ENCODE results near the gene CPEB3. TPM values are rescaled to one million over a fixed set of nuclear protein-coding genes. Genes with fewer than 3 reads are reported as not detected.

Gene CPEB3
- total RNA-seq, 1 experiment from 2014 or later: 2.4 TPM

DNA sequence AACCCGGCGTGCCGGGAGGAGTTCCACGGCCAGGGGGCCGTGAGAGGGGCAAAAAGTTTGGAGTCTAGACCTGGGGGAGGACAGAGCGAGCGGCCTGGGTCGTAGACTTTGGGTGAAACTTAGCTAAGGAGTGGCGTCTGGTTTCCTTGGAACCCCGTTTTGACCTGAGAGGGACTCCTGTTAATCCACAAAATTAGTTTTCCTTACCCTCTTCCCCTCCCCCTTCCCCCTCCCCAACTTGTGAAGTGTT is 663 bp upstream of the CPEB3 start:
- Histone ChIP-seq H3K27ac (ENCODE audit: low read length) (peak overlapping the region; percentile 84), H3K4me1 (ENCODE audit: control insufficient read depth, insufficient read depth, low read length) (peaks cover 6% of the 10 kb centered on the region; the same call in 1 of the 2 replicates), H3K27me3 (ENCODE audit: control insufficient read depth, insufficient read depth, low read length) (no peaks in the 10 kb centered on the region), H3K9me3 (ENCODE audit: control insufficient read depth, insufficient read depth, low read depth, low read length) (no peaks in the 10 kb centered on the region), H3K4me3 (ENCODE audit: low read depth in 2 of 2, low read length in 2 of 2) (peak overlapping the region; percentile 87 to 91), H3K36me3 (ENCODE audit: control insufficient read depth, insufficient read depth, low read length) (no peaks in the 10 kb centered on the region; the same call in 1 of the 2 replicates)
- no TSS peak for BruUV-seq (replicated peaks)
- ChIA-PET CTCF (interaction anchor here (0.6 to 2.1 kb wide), 9 partner anchors 10 to 1071 kb away, joined by 3 to 25 read pairs (median 4); partner anchors contain the start of gene PCGF5), POLR2A (interaction anchor here (0.5 to 0.7 kb wide), 3 partner anchors 80 to 347 kb away, joined by 3 to 4 read pairs (median 4); no protein-coding TSS in a partner anchor)
- in situ Hi-C loops (cut with HindIII; ENCODE audit: low pct_unique_long_range_greater_than_20kb, low sequenced_read_pairs): no loop called here
- no peak for DNase-seq (ENCODE audit: low read depth, low spot score)
- no peak; the same call in 1 of the 2 replicates for ATAC-seq
- TF ChIP-seq, protein P1, sequence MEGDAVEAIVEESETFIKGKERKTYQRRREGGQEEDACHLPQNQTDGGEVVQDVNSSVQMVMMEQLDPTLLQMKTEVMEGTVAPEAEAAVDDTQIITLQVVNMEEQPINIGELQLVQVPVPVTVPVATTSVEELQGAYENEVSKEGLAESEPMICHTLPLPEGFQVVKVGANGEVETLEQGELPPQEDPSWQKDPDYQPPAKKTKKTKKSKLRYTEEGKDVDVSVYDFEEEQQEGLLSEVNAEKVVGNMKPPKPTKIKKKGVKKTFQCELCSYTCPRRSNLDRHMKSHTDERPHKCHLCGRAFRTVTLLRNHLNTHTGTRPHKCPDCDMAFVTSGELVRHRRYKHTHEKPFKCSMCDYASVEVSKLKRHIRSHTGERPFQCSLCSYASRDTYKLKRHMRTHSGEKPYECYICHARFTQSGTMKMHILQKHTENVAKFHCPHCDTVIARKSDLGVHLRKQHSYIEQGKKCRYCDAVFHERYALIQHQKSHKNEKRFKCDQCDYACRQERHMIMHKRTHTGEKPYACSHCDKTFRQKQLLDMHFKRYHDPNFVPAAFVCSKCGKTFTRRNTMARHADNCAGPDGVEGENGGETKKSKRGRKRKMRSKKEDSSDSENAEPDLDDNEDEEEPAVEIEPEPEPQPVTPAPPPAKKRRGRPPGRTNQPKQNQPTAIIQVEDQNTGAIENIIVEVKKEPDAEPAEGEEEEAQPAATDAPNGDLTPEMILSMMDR (IDR thresholded peaks at IDR 0.05): no peak
- TF ChIP-seq, protein P2, sequence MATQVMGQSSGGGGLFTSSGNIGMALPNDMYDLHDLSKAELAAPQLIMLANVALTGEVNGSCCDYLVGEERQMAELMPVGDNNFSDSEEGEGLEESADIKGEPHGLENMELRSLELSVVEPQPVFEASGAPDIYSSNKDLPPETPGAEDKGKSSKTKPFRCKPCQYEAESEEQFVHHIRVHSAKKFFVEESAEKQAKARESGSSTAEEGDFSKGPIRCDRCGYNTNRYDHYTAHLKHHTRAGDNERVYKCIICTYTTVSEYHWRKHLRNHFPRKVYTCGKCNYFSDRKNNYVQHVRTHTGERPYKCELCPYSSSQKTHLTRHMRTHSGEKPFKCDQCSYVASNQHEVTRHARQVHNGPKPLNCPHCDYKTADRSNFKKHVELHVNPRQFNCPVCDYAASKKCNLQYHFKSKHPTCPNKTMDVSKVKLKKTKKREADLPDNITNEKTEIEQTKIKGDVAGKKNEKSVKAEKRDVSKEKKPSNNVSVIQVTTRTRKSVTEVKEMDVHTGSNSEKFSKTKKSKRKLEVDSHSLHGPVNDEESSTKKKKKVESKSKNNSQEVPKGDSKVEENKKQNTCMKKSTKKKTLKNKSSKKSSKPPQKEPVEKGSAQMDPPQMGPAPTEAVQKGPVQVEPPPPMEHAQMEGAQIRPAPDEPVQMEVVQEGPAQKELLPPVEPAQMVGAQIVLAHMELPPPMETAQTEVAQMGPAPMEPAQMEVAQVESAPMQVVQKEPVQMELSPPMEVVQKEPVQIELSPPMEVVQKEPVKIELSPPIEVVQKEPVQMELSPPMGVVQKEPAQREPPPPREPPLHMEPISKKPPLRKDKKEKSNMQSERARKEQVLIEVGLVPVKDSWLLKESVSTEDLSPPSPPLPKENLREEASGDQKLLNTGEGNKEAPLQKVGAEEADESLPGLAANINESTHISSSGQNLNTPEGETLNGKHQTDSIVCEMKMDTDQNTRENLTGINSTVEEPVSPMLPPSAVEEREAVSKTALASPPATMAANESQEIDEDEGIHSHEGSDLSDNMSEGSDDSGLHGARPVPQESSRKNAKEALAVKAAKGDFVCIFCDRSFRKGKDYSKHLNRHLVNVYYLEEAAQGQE (IDR thresholded peaks at IDR 0.05; ENCODE audit: insufficient read depth in 1 of 2, low read depth in 2 of 2, low read length in 1 of 2): no peak
- TF ChIP-seq SIN3A (IDR thresholded peaks at IDR 0.05; ENCODE audit: borderline replicate concordance, insufficient read depth, low read depth, low read length): no peak
- TF ChIP-seq POLR2AphosphoS5 (IDR thresholded peaks at IDR 0.05; ENCODE audit: low read depth, low read length): no peak
- no peak for TF ChIP-seq TCF7L2 (IDR thresholded peaks at IDR 0.05; ENCODE audit: low read depth, low read length)
- intact Hi-C loops (cut with micrococcal nuclease; ENCODE audit: unreplicated experiment): loop anchor here (1.0 to 5.0 kb wide), 3 partner anchors 49 to 204 kb away; no protein-coding TSS in a partner anchor

DNA sequence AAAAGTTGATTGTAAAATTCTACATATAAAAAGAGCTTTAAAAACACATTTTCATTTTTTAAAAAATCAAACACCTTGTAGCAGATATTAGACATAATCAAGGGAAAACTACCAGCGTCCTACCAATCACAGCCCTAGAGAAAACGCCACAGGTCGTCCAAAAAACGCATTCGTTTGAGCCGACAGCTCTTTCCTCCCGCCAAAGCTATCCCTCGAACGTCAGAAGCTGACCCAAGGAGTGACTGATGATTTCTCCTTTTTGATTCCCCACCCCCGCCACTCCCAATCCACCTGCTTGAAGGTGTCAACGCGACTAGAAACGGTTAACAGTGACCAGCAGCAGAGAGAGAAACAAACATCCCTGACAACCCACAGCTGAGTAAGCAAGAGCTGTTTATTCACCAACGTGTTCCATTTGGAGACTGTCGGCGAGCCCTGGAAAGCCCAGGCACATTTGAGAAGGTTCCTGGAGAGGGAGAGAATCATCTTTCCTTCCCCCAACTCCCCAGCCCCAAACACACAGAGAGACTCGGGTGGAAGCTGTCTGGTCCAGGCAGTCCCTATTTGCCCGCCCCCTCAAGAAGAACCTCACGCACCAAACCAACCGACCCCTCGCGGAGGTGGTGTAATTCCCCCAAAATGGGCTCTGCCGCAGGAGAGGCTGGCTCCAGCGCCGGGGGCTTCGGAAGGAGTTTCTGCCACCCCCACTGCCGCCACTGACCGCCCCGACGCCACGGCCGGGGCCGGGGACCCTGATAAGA is 622 bp downstream of the CPEB3 start:
- H3K4me1 ChIP-seq (ENCODE audit: control insufficient read depth, insufficient read depth, low read length): peaks cover 6% of the 10 kb centered on the region; the same call in 1 of the 2 replicates
- ChIA-PET POLR2A (interaction anchor here (0.6 to 0.7 kb wide), 8 partner anchors 9 to 530 kb away, joined by 3 to 10 read pairs (median 5); no protein-coding TSS in a partner anchor), CTCF (interaction anchor here (0.6 to 2.1 kb wide), 6 partner anchors 55 to 261 kb away, joined by 3 to 25 read pairs (median 4); no protein-coding TSS in a partner anchor)
- H3K27me3 ChIP-seq (ENCODE audit: control insufficient read depth, insufficient read depth, low read length): no peaks in the 10 kb centered on the region
- peak overlapping the region; percentile 87 to 91 for H3K4me3 ChIP-seq (ENCODE audit: low read depth in 2 of 2, low read length in 2 of 2)
- peak; percentile 47 for ATAC-seq
- no TSS peak for BruUV-seq (replicated peaks)
- intact Hi-C loops (cut with micrococcal nuclease; ENCODE audit: unreplicated experiment): loop anchor here (2.0 to 5.0 kb wide), 2 partner anchors 48 to 145 kb away; no protein-coding TSS in a partner anchor
- H3K9me3 ChIP-seq (ENCODE audit: control insufficient read depth, insufficient read depth, low read depth, low read length): no peaks in the 10 kb centered on the region
- 0 out of 2 replicates have a peak, but pooled peaks have one; percentile 79 for TF ChIP-seq SIN3A (IDR thresholded peaks at IDR 0.05; ENCODE audit: borderline replicate concordance, insufficient read depth, low read depth, low read length)
- TF ChIP-seq, protein P1 (IDR thresholded peaks at IDR 0.05): no peak
- TF ChIP-seq, protein P2 (IDR thresholded peaks at IDR 0.05; ENCODE audit: insufficient read depth in 1 of 2, low read depth in 2 of 2, low read length in 1 of 2): no peak
- no peak for DNase-seq (ENCODE audit: low read depth, low spot score)
- H3K27ac ChIP-seq (ENCODE audit: low read length): peak overlapping the region; percentile 83
- H3K36me3 ChIP-seq (ENCODE audit: control insufficient read depth, insufficient read depth, low read length): no peaks in the 10 kb centered on the region; the same call in 1 of the 2 replicates
- in situ Hi-C loops (cut with HindIII; ENCODE audit: low pct_unique_long_range_greater_than_20kb, low sequenced_read_pairs): no loop called here
